Measurements from ENCODE around the gene TOMM6. TPM values are rescaled to one million over a fixed set of nuclear protein-coding genes. Genes with fewer than 3 reads are reported as not detected.

TOMM6 gene
- total RNA-seq, 2 donors from 2014 or later, result 130 to 172 TPM

DNA sequence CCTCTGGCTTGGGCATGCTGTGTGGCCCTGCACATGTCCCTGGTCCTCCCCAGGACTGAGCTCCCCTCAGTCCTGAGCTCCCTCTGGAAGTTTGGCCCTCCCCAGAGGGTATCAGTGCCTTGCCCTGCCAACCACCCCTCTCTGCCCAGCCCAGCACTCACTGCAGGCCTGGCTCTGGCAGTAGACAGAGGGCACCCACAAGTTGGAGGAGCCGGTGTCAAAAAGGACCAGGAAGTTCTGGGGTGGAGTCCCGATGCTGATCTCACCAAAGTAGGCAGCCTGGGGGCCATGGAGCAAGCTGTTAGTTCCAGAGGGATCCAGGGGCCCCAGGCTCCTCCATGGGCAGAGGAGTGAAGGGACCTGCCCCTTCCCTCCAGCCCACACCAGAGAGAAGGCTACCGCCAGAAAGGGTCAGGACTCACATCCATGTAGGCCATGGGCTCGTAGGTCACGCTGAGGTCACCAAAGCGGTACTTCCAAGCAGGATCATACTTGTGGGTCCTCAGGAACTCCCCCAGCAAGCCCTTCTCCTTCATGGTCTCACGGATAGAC lies 43.2 kb upstream of the TOMM6 start:
- no peak for DNase-seq (ENCODE audit: low spot score)
- TF ChIP-seq, protein P1, sequence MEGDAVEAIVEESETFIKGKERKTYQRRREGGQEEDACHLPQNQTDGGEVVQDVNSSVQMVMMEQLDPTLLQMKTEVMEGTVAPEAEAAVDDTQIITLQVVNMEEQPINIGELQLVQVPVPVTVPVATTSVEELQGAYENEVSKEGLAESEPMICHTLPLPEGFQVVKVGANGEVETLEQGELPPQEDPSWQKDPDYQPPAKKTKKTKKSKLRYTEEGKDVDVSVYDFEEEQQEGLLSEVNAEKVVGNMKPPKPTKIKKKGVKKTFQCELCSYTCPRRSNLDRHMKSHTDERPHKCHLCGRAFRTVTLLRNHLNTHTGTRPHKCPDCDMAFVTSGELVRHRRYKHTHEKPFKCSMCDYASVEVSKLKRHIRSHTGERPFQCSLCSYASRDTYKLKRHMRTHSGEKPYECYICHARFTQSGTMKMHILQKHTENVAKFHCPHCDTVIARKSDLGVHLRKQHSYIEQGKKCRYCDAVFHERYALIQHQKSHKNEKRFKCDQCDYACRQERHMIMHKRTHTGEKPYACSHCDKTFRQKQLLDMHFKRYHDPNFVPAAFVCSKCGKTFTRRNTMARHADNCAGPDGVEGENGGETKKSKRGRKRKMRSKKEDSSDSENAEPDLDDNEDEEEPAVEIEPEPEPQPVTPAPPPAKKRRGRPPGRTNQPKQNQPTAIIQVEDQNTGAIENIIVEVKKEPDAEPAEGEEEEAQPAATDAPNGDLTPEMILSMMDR (IDR thresholded peaks at IDR 0.05), result no peak
- H3K4me1 ChIP-seq, result no peaks in the 10 kb centered on the region
- no peaks in the 10 kb centered on the region for H3K27me3 ChIP-seq
- no peak overlapping the region for H3K4me3 ChIP-seq
- H3K9me3 ChIP-seq, result no peaks in the 10 kb centered on the region
- no peak overlapping the region for H3K27ac ChIP-seq
- H3K36me3 ChIP-seq, result no peaks in the 10 kb centered on the region

DNA sequence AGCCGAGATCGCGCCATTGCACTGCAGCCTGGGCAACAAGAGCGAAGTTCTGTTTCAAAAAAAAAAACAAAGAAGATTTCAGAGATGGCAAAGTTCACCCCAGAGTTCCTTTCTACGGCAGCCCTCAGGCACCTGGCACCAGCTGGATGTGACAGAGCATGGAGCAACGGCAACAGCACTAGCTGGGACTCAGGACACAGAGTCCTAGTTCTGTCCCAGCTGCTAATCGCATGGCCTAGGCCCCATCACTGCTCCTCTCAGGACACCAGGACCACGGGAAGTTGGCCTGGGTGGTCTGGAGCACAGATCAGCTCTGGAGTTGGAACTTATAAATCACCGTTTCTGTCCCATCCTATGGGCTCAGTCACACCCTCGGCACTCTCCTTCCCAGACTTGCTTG lies 41.4 kb upstream of the TOMM6 start:
- Histone ChIP-seq H3K27ac (no peak overlapping the region), H3K4me1 (no peaks in the 10 kb centered on the region), H3K9me3 (no peaks in the 10 kb centered on the region), H3K4me3 (no peak overlapping the region), H3K27me3 (no peaks in the 10 kb centered on the region), H3K36me3 (no peaks in the 10 kb centered on the region)
- DNase-seq (ENCODE audit: low spot score), result no peak
- TF ChIP-seq, protein P1 (IDR thresholded peaks at IDR 0.05), result no peak

DNA sequence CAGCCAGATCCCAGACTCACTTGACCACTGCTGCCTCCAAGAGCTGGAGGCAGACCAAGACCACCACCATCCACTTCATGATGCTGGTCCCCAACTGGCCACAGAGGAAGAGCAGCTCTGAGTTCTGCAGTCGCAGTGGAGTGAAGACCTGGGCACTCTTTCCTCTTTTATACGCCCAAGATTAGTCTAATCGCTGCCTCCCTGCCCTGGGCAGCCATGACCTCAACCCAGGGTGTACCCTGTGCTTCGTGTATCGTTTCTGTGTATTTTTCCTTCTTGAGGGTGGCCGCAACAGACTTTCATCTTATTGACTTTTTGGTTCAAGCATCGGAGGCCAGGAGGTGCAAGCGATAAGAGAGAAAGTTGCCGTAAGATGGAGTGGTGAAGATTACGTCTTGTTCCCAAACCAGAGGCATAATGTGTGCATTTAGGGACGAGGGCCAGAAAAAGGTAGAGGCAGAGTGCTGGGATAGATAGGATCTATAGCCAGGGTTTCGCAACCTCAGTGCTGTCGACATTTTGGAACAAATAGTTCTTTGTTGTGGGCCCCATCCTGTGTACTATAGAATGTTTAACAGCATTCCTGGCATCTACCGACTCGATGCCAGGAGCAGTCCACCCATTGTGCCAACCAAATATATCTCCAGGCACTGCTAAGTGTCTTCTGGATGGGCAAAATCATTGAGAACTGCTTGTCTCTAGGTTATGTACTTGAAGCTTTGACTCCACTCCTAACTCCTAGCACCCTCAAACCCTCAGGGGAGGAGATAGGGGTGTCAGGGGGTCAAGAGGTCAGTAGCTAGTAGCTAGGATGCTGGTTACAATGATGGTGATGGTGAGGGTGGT lies 40.0 kb upstream of the TOMM6 start, which contains the start of gene PGC:
PGC (minus strand) TSS at position 142 of the 846 bp plus-strand sequence; CDS start at position 79, 63 bp downstream.
- H3K9me3 ChIP-seq, result no peaks in the 10 kb centered on the region
- TF ChIP-seq, protein P1 (IDR thresholded peaks at IDR 0.05), result no peak
- H3K36me3 ChIP-seq, result no peaks in the 10 kb centered on the region
- H3K27me3 ChIP-seq, result no peaks in the 10 kb centered on the region
- no peaks in the 10 kb centered on the region for H3K4me1 ChIP-seq
- H3K27ac ChIP-seq, result no peak within 1 kb of the TSS
- no peak within 1 kb of the TSS for H3K4me3 ChIP-seq
- DNase-seq (ENCODE audit: low spot score), result no peak

DNA sequence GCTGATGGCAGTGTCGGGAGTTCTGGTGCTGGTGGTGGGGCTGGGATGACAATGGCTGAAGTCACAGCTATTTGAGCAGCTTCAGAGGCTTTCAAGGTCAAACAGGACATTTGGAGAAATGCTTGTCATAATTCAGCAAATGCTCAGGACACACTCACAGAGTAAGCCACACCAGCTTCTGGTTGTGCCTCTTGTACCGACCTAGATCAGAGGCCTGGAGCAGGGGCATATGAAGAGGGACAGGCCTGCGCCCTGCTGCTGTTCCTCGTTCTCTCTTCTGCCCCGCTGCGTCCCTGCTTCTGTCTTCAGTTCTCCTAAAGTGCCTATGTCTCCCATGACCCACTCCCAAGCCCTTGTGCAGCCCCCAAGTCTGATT lies 39.4 kb upstream of the TOMM6 start:
- Histone ChIP-seq H3K4me3 (no peak overlapping the region), H3K27ac (no peak overlapping the region), H3K36me3 (no peaks in the 10 kb centered on the region), H3K9me3 (no peaks in the 10 kb centered on the region), H3K27me3 (no peaks in the 10 kb centered on the region), H3K4me1 (no peaks in the 10 kb centered on the region)
- DNase-seq (ENCODE audit: low spot score), result no peak
- TF ChIP-seq, protein P1 (IDR thresholded peaks at IDR 0.05), result no peak

DNA sequence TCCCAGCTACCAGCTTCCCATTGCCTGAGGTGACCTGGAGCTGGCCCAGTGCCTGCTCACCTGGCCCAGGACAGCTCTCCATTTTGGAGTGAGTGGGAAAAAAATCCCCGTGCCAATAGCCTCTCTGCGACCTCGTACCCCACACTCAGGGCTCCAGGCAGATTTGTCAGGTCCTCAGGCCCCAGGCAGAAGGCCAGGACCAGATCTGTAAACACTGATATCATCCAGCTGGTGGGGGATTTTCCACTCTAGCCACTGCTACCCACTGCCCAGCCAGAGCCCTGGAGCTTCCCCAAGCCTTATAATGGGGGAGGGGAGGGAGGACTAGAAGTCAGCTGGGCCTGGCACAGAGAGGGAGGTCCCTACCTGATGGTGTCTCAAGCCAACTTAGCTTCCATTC lies 39.0 kb upstream of the TOMM6 start:
- no peaks in the 10 kb centered on the region for H3K27me3 ChIP-seq
- H3K9me3 ChIP-seq, result no peaks in the 10 kb centered on the region
- H3K4me1 ChIP-seq, result no peaks in the 10 kb centered on the region
- TF ChIP-seq, protein P1 (IDR thresholded peaks at IDR 0.05), result no peak
- no peaks in the 10 kb centered on the region for H3K36me3 ChIP-seq
- H3K4me3 ChIP-seq, result no peak overlapping the region
- H3K27ac ChIP-seq, result no peak overlapping the region
- DNase-seq (ENCODE audit: low spot score), result no peak
